GM21447 (cell line): ENCODE data around the gene GALNT4.

Experiments
- ATAC-seq: cut with Tn5 transposase; IDR thresholded peaks from one replicate; pipeline ENCODE4 v1.9.1; 2021; ENCODE audit not compliant: unreplicated experiment

Gene GALNT4

DNA sequence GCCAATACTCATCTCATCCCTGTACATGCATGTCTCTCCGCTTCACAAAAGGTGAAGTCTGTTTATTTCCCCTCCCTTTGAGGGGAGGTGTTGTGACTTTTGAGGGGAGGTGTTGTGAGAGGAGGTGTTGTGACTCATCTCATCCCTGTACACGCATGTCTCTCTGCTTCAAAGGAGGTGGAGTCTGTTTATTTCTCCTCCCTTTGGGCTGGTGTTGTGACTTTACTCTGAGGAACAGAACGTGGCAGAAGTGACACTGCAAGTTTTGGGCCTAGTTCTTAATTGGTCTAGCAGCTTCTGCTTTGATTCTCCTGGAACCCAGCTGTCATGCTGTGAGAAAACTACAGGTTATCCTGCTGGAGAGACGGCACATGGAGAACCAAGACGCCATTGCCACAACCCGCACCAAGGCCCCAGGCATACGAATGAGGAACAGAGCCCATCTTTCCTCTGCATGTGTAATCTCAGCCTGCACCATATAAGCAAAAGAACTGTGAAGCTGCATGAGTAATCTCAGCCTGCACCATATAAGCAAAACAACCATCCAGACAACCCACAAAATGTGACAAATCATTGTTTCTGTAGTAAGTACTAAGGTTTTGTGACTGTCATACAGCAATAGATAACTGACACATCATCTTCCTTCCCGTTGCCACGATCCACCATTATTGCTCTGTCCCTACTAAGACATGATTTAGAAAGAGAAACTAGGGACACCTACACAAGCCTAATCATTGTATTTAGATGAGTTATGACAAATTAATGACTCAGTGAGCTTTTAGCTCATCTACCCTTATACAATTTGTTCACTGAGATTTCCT is 30.0 kb downstream of the GALNT4 start:
- peak; percentile 65 for ATAC-seq

GRCh38 chr12:89493670-89494302 is 30.8 kb downstream of the GALNT4 start:
- ATAC-seq = no peak

DNA sequence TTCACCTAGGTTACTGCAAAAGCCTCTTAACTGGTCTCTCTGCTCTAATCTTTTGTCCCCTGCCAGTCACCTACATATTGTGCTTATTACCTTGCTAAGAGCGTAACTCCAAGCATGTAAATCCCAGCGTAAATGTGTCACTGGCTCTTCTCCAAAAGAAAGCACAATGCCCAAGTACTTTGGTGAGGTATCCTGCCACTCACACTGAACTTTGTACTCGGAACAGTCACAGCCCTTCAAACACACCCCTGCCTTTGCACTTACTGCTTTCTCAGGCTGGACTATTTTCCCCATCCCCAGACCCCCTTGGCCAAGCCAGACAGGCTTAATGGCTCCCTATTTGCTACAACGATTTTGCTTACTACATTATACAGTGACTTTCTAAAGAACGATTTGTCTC is 31.7 kb downstream of the GALNT4 start:
- ATAC-seq = no peak

GRCh38 chr12:89490922-89491321 is 33.7 kb downstream of the GALNT4 start:
- no peak for ATAC-seq

DNA sequence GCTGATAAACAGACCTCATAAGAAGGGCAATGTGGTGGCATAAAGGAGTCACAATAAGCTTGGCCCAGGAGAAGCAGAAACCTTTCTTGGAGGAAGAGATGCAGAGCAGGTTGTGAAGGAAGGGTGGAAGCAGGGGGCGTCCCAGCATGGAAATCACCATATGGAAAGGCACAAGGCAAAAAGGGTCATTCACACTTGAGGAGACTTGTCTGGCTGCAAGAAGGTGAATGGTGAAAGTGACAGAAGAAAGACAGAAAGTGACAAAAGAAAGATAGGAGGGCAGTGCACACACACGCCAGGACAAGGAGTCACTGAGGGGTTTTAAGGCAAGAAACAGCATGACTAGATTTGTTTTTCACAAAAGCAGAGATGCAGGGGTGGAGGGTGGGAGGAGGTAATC is 38.3 kb downstream of the GALNT4 start:
- ATAC-seq = no peak

- ATAC-seq = no peak
These were observed 40.1 kb downstream of the GALNT4 start for GRCh38 chr12:89484470-89484869.

GRCh38 chr12:89481213-89481914 is 43.2 kb downstream of the GALNT4 start:
- ATAC-seq = no peak

- no peak for ATAC-seq
These were observed 44.6 kb downstream of the GALNT4 start for GRCh38 chr12:89479982-89480381.

DNA sequence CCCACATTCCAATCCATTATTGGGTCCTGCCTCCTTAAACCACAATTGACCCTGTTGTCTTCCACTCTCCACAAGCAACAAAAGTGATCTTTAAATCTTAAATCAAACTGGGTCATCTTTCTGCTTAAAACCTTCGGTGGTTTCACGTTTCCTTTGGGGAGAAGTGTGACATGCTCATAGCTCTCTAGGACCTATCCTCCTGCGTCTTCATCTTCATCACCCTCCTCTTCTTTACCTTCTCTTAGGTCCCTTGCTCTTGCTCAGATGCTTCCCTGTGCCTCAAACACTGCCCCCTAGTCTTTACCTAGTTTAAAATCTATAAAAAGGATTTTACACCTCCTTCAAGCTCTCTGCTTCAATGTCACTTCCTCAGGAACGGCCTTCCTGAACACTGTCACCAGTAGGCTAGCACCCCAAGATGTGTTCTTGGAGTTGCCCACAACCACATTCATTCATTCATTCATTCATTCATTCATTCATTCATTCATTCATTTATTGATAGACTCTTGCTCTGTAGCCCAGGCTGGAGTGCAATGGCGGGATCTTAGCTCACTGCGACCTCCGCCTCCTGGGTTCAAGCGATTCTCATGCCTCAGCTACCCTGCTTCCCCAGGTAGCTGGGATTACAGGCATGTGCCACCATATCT is 46.8 kb downstream of the GALNT4 start:
- ATAC-seq = no peak

- no peak for ATAC-seq
These were observed 47.5 kb downstream of the GALNT4 start for GRCh38 chr12:89476904-89477595.

DNA sequence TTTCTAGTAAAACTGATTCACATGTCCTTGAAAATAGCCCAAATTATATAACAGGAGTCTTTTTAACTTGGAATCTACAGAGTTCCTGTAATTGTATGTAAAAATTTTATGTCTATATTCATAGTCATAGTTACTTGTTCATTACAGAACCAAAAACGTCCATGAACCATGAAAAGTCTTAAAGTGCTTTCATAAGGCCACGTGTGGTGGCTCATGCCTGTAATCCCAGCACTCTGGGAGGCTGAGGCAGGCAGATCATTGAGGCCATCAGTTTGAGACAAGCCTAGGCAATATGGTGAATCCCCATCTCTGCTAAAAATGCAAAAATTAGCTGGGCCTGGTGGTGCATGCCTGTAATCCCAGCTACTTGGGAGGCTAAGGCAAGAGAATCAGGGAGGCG is 48.4 kb downstream of the GALNT4 start:
- no peak for ATAC-seq

DNA sequence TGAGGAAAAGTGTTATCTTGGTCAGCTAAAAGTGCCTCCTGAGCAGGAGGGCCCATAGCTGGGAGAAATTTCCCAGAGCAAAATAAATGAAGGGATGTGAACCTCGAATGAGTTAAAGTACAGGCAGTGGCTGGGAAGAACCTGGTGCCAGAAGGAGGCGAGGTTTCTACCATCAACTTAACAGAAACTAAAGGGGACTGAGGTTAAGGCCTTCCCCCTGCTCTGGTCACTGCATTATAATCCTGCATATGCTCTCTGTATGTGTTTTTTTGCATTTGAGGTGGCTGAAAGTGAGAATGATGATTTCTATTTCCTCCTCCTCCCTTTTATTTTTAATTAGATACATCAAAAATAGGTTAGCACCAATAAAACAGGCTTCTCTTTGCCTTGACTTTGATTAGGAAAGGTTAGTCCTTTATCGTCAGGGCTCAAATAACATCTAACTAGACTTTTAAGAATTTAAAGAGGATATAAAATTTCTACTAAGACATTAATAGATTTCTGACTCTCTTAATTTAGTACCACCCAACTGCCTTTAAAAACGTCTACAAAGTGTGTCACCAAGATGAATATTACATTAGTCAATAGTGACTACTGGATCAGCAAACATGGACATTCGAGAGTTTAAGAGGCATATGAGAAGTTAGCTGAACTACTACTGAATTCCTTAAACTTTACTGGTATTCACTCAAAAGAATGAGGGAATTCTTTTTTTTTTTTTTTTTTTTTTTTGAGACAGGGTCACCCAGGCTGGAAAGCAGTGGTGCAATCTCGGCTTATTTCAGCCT is 49.2 kb downstream of the GALNT4 start:
- ATAC-seq = peak; percentile 51

DNA sequence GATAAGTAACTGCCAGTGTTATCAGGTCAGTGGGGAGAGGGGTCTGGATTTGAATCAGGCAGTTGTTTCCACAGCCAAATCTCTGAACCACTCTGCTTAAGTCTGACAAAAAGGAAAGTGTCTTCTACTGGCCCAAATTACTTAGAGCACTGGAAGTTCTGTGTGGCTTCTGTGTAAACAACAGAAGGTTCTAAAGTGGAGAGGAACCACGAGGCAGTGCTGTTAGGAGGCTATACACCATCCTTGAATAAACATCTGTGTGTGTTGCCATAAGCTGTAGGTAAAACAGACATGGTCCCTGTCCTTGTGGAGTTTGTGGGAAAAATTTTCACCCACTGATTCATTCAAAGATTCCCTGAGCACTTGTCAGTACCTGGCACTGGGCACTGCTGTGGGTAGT is 50.0 kb downstream of the GALNT4 start:
- ATAC-seq = no peak
